Measurements from ENCODE around the gene OSBPL6. TPM values are rescaled to one million over a fixed set of nuclear protein-coding genes. Genes with fewer than 3 reads are reported as not detected.

OSBPL6 gene
- total and polyA plus RNA-seq, 9 of the 15 experiments (the other 6 are each of a cell fraction or from before 2014, with no cell fraction given) = 3.4 to 12.7 (median 9.3) TPM

GRCh38 chr2:178450774-178451525 lies 256.6 kb downstream of the OSBPL6 start, which contains the start of the genes PJVK and PRKRA (continued):
- TF ChIP-seq, protein P1, sequence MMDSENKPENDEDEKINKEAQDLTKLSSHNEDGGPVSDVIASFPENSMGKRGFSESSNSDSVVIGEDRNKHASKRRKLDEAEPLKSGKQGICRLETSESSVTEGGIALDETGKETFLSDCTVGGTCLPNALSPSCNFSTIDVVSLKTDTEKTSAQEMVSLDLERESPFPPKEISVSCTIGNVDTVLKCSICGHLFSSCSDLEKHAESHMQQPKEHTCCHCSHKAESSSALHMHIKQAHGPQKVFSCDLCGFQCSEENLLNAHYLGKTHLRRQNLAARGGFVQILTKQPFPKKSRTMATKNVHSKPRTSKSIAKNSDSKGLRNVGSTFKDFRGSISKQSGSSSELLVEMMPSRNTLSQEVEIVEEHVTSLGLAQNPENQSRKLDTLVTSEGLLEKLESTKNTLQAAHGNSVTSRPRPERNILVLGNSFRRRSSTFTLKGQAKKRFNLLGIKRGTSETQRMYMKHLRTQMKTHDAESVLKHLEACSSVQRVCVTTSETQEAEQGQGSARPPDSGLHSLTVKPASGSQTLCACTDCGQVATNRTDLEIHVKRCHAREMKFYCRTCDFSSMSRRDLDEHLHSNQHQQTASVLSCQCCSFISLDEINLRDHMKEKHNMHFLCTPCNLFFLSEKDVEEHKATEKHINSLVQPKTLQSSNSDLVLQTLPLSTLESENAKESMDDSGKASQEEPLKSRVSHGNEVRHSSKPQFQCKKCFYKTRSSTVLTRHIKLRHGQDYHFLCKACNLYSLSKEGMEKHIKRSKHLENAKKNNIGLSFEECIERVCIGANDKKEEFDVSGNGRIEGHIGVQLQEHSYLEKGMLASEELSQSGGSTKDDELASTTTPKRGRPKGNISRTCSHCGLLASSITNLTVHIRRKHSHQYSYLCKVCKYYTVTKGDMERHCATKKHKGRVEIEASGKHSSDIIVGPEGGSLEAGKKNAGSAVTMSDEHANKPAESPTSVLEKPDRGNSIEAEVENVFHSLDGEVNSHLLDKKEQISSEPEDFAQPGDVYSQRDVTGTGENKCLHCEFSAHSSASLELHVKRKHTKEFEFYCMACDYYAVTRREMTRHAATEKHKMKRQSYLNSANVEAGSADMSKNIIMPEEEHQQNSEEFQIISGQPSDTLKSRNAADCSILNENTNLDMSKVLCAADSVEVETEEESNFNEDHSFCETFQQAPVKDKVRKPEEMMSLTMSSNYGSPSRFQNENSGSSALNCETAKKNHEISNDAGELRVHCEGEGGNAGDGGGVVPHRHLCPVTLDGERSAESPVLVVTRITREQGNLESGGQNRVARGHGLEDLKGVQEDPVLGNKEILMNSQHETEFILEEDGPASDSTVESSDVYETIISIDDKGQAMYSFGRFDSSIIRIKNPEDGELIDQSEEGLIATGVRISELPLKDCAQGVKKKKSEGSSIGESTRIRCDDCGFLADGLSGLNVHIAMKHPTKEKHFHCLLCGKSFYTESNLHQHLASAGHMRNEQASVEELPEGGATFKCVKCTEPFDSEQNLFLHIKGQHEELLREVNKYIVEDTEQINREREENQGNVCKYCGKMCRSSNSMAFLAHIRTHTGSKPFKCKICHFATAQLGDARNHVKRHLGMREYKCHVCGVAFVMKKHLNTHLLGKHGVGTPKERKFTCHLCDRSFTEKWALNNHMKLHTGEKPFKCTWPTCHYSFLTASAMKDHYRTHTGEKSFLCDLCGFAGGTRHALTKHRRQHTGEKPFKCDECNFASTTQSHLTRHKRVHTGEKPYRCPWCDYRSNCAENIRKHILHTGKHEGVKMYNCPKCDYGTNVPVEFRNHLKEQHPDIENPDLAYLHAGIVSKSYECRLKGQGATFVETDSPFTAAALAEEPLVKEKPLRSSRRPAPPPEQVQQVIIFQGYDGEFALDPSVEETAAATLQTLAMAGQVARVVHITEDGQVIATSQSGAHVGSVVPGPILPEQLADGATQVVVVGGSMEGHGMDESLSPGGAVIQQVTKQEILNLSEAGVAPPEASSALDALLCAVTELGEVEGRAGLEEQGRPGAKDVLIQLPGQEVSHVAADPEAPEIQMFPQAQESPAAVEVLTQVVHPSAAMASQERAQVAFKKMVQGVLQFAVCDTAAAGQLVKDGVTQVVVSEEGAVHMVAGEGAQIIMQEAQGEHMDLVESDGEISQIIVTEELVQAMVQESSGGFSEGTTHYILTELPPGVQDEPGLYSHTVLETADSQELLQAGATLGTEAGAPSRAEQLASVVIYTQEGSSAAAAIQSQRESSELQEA (IDR thresholded peaks at IDR 0.05; ENCODE audit: low read depth) = peak; percentile 86
- TF ChIP-seq ZC3H4 (CRISPR knock-in tag; IDR thresholded peaks at IDR 0.05; ENCODE audit: borderline replicate concordance) (no peak; the same call in 1 of the 2 replicates), BHLHE40 (IDR thresholded peaks at IDR 0.05; ENCODE audit: low read length) (peak; percentile 15; the same call in 1 of the 2 replicates), TCF7 (IDR thresholded peaks at IDR 0.05; ENCODE audit: borderline replicate concordance) (0 out of 2 replicates have a peak, but pooled peaks have one; percentile 36), ZNF143 (CRISPR knock-in tag; IDR thresholded peaks at IDR 0.05) (peak; percentile 79), RCOR1 (IDR thresholded peaks at IDR 0.05; ENCODE audit: borderline replicate concordance in 1 of 2, low read depth in 2 of 2, low read length in 2 of 2) (peak in 1 of 2 experiments; percentile 4; a peak in 1 of 4 replicates), ZNF212 (CRISPR knock-in tag; IDR thresholded peaks at IDR 0.05) (no peak), NFYB (IDR thresholded peaks at IDR 0.05; ENCODE audit: extremely low read depth, insufficient read length) (no peak), ZNF76 (CRISPR knock-in tag; IDR thresholded peaks at IDR 0.05; ENCODE audit: borderline replicate concordance) (peak; percentile 82; the same call in 1 of the 2 replicates), SAFB (IDR thresholded peaks at IDR 0.05; ENCODE audit: borderline replicate concordance, low read depth, low read length) (peak; percentile 66; the same call in 1 of the 2 replicates), ZBTB11 (CRISPR knock-in tag; IDR thresholded peaks at IDR 0.05) (peak in 1 of 3 experiments; percentile 65; a peak in 2 of 6 replicates)
- TF ChIP-seq, protein P2, sequence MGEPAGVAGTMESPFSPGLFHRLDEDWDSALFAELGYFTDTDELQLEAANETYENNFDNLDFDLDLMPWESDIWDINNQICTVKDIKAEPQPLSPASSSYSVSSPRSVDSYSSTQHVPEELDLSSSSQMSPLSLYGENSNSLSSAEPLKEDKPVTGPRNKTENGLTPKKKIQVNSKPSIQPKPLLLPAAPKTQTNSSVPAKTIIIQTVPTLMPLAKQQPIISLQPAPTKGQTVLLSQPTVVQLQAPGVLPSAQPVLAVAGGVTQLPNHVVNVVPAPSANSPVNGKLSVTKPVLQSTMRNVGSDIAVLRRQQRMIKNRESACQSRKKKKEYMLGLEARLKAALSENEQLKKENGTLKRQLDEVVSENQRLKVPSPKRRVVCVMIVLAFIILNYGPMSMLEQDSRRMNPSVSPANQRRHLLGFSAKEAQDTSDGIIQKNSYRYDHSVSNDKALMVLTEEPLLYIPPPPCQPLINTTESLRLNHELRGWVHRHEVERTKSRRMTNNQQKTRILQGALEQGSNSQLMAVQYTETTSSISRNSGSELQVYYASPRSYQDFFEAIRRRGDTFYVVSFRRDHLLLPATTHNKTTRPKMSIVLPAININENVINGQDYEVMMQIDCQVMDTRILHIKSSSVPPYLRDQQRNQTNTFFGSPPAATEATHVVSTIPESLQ (CRISPR knock-in tag; IDR thresholded peaks at IDR 0.05) = peak; percentile 62; the same call in 1 of the 2 replicates
